A204.1 (cell line): ENCODE measurements around the gene SLC2A4.

Source experiments
- FAIRE-seq: peaks from 2 replicates; lab custom pipeline; 2012; peaks lifted over from hg19 to GRCh38; lab: Jason Lieb, UNC

SLC2A4 gene

DNA sequence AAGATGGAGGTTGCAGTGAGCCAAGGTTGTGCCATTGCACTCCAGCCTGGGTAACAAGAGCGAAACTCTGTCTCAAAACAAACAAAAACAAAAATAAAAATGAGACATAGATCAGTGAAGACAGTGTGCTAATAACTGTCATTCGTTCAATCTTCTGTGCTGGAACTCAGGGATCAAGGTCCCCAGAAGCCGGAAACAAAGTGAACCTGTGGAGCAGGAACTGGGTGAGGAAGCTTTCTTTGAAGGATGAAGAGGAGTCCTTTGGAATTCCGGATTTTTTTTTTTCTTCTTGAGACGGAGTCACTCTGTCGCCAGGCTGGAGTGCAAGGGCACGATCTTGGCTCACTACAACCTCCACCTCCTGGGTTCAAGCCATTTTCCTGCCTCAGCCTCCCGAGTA lies 2.1 kb upstream of the SLC2A4 start:
- FAIRE-seq, result no peak

DNA sequence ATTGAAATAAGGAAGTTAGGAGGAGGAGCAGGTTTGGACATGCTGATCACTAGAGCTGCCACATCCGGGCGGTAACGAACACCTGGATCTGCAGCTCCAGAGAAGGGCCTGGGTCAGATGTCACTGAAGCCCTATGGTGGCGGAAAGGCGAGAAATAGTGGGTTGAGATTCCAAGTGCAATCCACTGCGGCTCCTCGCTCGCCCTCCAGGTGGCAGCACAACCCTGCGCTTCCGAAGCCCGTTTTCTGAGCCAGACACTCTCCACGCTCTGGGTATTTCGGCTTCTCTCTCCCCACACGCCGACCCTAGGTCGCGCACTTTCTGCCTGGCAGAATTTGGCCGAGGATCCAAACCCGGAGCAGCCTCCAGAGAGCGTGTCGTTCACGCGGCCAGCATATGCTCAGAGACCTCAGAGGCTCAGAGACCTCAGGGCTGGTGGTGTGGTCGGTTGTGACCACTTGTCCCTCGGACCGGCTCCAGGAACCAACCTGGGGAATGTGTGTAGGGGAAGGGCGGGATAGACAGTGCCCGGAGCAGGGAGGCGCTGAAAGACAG lies 922 bp upstream of the SLC2A4 start:
- peak; percentile 47 for FAIRE-seq

DNA sequence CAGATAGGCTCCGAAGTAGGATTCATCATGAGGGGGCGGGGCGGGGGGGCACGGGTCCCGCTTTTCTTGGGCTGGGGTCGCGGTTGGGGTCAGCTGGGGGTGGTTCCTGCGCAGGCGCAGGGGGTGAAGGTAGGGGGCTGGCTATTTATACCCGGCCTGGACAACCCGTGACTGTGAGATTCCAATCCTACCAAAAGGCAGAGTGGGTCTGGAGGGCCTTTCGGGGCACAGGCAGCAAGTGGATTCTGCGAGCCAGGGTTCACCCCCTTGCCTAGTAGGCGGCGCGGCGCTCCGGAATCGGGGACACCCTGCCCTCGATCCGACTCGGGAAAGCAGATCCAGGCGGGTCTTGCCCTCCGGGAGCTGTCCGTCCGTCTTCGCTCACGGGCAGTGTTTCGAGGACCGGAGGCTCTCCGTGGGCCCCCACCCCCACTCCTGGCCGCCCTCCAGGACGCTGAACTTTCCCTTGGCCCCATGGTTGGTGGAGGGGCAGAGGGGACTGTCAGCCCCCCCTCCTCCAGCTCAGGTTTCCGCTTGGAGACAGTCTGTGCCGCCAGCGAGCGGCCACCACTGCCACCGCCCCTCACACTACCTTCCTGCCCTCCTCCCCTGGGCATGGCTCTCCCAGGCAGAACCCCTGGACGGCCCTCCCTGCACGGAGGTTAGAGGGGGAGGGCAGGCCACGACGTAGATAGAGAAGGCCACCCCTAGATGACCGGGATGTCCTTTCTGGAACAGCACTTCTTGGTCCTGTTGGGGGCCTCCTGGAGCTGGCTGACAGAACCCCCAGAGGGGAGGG lies 634 bp downstream of the SLC2A4 start:
- no peak for FAIRE-seq

DNA sequence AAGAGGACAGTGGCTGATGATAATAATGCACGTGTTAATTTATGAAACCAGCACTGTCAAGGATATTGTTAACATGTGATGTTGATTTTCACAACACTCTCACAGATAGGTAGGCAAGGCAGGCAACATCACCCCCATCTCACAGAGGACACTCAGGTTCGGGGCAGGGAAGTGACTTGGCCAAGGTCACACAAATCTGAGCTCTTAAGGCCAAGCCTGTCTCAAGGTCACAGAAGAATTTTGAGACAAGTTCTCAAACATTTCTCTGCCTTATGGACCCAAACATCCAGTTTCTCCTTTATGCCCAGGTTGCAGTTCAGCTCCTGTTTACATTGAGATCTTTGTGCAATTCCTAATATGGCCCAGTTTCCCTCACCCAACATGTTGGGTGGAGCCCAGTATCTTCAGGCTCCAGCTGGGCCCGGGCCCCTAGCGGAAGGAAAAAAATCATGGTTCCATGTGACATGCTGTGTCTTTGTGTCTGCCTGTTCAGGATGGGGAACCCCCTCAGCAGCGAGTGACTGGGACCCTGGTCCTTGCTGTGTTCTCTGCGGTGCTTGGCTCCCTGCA lies 1.3 kb downstream of the SLC2A4 start:
- no peak for FAIRE-seq

DNA sequence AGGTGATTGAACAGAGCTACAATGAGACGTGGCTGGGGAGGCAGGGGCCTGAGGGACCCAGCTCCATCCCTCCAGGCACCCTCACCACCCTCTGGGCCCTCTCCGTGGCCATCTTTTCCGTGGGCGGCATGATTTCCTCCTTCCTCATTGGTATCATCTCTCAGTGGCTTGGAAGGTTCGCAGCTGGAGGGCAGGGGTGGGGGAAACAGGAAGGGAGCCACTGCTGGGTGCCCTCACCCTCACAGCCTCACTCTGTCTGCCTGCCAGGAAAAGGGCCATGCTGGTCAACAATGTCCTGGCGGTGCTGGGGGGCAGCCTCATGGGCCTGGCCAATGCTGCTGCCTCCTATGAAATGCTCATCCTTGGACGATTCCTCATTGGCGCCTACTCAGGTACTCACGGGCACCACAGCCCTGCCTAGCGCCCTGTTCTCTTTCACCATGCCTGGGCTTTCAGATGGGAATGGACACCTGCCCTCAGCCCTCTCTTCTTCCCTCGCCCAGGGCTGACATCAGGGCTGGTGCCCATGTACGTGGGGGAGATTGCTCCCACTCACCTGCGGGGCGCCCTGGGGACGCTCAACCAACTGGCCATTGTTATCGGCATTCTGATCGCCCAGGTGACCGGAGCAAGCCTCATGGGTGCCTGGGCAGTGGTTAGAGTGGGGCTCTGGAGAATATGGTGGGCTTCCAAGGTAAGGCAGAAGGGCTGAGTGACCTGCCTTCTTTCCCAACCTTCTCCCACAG lies 2.1 kb downstream of the SLC2A4 start:
- no peak for FAIRE-seq

DNA sequence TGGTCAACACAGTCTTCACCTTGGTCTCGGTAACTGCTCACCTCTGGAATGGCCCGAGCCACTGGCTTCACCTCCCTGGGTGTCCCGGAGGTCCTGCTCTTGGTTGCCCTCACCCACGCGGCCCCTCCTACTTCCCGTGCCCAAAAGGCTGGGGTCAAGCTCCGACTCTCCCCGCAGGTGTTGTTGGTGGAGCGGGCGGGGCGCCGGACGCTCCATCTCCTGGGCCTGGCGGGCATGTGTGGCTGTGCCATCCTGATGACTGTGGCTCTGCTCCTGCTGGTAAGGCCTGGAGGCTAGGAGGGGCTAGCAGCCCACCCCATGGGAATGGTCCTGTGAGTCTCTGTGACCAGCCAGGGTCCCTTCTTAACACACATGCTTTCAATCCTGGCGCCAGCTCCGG lies 3.4 kb downstream of the SLC2A4 start:
- no peak for FAIRE-seq

DNA sequence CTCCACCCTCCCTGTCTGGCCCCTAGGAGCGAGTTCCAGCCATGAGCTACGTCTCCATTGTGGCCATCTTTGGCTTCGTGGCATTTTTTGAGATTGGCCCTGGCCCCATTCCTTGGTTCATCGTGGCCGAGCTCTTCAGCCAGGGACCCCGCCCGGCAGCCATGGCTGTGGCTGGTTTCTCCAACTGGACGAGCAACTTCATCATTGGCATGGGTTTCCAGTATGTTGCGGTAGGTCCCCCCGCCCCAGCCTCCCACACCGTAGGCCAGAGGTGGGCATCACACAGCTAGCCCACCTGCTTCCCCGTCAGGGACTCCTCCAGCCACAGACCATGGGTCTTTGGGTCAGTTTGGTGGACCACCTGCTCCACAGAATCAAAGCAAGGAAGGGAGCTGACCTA lies 4.2 kb downstream of the SLC2A4 start:
- no peak for FAIRE-seq

DNA sequence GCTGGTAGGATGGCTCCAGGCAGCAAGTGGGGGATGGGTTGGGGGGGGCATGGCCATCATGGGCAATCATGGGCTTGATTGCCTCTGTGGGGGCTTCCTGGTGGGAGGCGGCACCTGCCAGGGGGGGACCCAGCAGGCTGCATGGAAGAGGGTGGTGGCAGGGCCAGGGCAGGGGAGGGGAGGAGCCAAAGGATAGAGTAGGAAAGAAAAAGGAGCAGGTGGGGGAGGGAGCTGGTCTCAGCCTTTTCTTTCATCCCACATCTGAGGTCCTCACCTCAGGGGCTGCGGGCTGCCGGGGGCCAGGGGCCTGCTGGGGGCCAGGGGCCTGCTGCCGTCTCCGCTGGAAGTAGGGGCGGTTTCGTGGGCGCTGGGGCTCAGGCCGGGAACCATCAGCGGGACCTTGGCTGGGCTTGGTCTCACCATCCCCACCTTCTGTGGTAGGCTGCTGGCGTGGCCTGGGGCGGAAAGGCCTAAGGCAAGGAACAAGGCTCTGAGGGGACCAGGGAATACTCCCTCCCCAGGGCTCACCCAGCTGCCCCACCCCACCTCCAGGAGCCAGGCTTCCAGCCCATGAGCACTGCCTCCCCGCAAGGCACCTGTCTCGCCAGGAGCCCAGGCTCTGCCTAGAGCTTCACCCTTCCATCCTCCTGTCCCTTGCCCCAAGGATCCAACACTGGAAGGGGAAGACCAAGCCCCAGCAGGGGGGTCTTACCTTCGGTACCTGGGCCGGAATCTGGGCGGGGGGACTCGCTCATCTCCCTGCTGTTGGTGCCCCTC lies 7.9 kb downstream of the SLC2A4 start:
- no peak for FAIRE-seq

DNA sequence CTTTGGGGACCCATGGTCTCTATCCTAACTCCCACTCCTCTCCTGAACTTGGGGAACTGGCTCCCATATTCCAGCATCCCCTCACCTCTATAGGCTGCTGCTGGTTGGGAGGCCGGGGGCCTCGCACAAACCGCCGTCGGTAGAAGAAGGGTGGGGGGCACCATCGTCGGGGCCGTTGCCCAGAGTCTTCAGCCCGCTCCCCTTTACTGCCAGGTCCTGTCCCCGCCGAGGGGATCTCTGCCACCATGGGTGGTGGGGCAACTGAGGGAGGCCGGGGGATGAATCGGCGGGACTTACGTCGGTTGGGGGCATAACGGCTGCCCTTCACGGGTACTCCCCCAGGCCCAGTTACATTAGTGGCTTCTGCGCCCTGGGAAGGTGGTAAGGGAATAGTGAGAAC lies 8.6 kb downstream of the SLC2A4 start:
- no peak for FAIRE-seq

DNA sequence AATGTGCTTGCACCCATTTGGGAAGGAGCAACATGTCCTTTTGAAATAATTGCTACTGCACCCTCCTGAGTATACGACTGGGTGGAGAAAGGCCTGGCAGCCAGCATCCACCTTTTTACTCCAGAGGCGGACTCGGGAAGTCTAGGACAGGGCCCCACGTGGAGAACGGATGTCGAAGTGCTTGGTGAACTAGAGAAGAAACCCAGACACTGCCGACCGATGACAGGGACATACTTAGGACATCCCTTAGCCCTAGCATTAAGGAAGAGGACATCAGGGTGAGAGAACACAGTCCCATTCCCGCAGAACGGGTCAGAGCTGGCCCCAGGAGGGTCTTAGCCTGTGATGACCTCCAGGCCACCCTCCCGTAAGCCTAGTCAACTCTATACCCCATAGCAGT lies 9.2 kb downstream of the SLC2A4 start:
- no peak for FAIRE-seq

DNA sequence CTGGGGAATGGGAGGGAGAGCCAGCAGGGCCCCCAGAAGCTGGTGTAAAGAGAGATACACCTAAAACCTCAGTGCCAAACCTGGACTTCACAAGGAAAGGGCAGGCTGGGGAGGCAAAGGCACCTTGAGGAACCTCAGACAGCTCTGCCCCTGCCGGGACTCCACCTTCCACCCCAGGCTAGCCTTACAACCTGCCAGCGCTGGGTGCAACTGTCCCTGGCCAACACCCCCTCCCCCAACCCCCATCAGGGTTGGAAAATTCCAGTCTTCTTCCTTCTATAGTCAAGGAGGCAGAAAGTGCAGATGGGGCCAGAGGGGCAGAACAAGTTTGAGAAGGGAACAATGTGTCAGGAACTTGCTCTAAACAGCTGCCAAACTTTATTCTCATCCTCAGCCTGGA lies 10.7 kb downstream of the SLC2A4 start:
- FAIRE-seq, result no peak

DNA sequence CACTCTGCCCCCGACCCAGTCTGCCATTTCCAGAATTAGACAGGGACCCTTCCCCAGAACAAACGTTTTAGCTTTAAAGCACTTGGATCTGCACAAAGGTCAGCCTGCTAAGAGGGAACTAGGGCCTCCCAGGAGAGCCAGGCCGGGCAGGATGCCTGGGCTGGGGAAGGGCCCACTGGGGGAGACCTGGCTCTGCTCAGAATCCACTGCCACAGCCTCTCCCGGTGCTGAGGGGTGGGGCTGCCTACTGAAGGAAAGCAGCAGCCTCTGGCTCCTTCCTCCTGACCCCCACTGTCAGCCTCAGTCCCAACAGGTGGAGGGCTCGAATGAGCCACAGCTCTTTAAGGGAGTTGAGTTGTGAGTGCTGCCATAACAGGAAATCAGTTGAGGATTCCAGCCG lies 11.2 kb downstream of the SLC2A4 start:
- FAIRE-seq, result no peak

DNA sequence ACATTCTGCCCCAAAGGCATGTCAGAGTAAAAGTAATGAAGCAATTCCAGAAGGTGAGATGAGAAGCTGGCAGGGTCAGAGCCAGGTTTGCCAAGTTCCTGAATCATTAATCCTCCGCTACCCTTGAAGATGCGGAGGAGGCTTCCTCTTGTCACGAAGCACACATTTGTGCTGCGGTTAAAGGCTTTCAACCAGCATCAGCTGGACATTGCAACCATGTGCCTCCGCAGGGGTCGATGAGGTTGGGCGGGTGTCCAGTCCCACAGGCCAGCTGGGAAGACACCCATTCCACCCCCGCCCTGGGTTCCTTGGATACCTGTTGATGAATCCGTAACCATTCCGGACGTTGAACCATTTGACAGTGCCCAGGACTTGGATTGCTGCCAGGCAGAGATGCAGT lies 11.6 kb downstream of the SLC2A4 start:
- FAIRE-seq, result no peak

DNA sequence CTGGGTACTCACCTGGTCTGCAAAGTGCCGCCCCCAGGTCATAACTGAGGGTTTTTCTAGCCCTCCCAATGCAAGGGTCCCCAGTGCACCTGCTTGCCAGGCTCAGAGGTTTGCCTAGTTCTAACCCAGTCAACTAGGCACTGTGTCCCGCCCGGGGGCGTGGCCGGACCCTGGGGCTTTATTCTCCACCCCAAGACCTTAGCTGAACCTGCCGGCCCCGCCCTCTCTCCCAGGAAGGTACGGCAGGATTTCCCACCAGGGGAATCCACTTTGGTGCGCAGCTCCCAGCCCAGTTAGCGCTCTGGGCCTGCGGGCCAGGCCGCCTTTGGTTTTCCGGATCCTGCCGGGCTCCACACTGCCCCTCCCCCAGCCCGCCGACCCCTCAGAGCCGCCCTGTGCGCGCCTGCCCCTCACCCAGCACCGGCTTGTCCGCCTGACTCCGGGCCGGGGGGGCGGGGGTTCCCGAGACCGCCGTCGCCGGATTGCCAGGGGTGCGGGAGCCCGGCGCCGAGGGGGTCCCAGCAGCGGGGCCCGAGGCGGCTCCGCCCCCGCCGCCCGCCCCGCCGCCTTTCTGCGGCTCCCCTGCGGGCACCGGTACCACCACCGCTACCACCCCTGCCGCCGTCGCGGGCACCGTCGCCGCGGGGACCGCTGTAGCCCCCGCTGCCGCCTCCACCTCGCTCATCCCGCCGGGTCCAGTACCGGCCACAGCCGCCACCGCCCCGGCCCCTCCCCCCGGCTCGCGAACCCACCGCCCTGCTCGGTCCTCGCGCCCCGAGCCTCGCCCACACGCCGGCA lies 12.5 kb downstream of the SLC2A4 start:
- no peak for FAIRE-seq

DNA sequence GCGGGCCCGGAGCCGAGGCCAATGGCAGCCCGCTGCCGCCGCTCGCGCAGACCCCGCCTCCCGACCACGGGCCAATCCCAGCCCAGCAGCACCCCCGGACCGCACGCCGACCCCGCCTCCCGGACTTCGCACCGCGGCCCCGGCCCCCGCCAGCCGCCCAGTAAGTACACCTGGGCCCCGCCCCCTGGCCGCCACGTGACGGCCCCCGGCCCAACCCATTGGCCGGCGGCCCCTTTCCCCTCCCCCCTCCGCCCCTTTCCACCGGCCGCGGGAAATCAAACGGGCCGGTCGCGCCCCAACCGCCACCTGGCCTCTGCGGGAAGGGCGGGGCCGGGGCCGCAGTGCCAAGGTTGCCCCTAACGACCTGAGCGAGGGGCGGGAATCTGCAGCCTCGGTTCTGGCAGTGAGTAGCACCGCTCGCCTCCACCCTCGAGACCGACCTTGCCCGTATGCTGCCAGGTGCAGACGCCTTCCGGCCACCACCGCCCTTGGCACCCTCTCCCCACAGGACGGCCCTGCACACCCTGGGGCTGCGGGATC lies 13.2 kb downstream of the SLC2A4 start, which contains the start of gene YBX2:
YBX2 (minus strand) TSS at position 26 of the 540 bp plus-strand sequence. CDS start 139 bp downstream, outside the sequence.
- no peak for FAIRE-seq

DNA sequence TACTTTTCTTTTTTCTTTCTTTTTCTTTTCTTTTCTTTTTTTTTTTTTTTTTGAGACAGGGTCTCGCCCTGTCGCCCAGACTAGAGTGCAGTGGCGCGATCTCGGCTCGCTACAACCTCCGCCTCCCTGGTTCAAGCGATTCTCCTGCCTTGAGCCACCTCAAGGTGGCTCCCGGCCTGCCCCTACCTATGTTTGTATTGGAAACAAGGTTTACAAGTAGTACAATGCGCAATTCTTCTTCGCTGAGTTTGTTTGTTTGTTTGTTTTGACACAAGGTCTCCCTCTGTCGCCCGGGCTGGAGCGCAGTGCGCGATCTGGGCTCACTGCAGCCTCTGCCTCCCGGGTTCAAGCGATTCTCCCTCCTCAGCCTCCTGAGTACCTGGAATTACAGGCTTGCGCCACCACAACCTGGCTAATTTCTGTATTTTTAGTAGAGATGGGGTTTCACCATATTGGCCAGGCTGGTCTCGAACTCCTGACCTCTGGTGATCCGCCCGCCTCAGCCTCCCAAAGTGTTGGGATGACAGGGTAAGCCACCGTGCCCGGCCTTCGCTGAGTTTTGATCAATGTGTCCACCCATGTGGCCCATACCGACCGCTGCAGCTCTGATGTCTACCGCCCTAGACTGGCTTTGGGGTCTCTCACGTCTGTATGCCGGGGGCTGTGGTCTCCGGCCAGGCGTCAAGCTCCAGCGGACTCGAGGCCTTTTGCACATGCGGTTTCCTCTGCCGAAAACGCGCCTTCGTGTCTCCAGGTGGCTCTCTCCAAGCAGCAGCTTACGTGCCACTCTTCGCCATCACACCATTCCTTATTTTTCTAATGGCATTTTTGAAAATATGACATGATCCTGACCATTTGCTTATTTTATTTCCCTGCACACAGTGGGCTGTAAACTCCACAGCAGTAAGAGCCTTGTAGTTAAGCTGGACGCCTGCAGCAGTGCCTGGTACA lies 14.0 kb downstream of the SLC2A4 start:
- no peak for FAIRE-seq

DNA sequence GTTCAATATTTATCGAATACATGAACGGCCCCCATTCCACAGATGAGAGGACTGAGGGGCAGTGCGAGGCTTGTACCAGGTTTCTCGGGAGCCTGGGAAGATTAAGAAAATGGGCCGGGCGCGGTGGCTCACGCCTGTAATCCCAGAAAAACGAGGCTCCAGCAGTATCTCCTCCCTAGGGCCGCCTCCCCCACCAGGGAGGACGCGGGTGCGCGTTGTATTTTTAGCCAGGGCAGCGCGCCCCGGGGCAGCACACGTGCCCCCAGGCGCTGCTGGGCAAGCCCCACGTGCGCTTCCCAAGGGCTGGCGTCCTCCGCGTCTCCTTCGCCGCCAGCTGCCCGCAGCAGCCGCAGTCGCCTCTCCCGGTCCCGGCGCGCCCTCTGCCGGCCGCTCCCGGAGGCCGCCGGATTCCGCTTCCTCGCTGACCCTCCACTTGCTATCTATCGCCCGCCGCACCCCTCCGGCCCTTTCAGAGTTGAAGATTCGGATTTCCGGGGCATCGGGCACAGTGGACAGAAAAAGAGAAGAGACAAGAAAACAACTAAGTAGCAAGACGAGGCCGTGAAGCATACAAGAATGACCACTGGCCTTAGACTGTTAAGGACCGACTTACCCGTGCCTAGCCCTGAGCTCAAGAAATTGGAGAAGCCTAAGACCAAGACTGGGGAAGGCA lies 14.8 kb downstream of the SLC2A4 start:
- no peak for FAIRE-seq

DNA sequence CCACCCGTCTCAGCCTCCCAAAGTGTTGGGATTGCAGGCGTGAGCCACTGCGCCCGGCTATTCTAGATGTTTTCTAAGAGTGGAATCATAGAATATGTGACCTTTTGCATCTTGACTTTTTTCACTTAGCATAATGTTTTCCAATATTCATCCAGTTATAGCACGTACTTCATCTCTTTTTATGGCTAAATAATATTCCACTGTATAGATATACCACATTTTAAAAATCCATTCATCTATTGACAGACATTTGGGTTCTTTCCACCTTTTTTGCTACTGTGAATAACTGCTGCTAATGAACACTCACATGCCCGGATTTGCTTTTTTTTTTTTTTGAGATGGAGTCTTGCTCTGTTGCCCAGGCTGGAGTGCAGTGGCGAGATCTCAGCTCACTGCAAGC lies 22.7 kb downstream of the SLC2A4 start:
- no peak for FAIRE-seq

DNA sequence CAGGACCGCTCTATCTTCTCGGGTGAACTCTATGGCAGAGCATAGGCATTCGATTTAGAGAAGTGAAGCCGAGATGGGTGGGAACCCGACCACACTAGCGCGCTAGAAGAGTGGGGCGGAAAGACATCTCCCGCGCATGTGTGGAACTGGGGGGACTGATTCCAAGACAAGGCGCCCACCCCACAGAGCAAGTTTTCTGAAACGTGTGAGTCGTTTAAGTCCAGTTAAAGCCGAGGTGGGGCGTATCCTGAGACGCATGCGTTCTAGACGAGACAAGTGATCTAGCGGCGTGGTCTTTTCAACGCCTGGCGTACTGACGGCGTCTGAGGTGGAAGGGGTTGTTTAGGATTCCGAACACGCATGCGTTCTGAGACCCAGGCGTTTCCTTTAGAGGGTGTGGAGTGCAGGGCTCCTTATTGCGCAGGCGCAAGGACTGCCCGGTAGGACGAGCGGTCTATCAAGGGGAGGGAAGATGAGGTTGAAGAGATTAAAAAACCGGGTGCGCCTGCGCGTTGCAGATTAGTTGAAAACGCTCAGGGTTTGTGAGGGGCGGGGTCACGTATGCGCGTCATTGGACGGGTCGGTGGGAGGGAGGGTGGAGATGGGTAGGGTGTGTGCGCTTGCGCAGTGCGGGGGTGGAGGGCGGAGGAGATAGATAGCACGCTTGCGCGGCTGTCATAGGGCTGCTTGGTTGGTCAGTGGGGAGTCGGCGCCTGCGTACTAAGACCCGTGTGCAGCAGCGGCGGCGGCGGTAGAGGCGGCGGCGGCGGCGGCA lies 25.6 kb downstream of the SLC2A4 start, which contains the start of gene EIF5A:
EIF5A (plus strand) TSS at position 718 of the 775 bp plus-strand sequence. CDS start 2,008 bp downstream, outside the sequence.
- peak; percentile 99 for FAIRE-seq
